Common myeloid progenitor, CD34-positive (primary cell): ENCODE data around the gene TOMM22.

Source experiments
- CTCF ChIA-PET: fragments of 350-600 bp; sonication (Branson Sonifier 250); formaldehyde crosslinking; loops from one replicate; lab custom pipeline; 2021; ENCODE audit warnings: antibody characterized with exemption; lab: Charles Lee
- POLR2A ChIA-PET: fragments of 350-600 bp; sonication (Branson Sonifier 250); formaldehyde crosslinking; loops from one replicate; lab custom pipeline; 2021; ENCODE audit warnings: antibody characterized with exemption; lab: Charles Lee
- DNase-seq, 3 donors: peaks; one replicate each; pipeline versions ENCODE4 v3.0.0 to v3.0.0-alpha.2; 2013
- H3K27ac ChIP-seq, 2 experiments: 1 replicate in 1 of 2; 2 replicates in 1 of 2; pipeline ENCODE4 v1.7.0; 2013; ENCODE audit warnings: inconsistent platforms in 2 of 2, low read length in 2 of 2, mild to moderate bottlenecking in 2 of 2, low read depth in 1 of 2, moderate library complexity in 1 of 2; ENCODE audit not compliant: severe bottlenecking in 2 of 2, insufficient read depth in 1 of 2, poor library complexity in 1 of 2
- H3K27me3 ChIP-seq, 5 experiments: replicated peaks in 2 of 5; 1 replicate in 3 of 5; 2 replicates in 2 of 5; pipeline versions ENCODE4 v1.6.1 to v1.7.0; 2013; ENCODE audit warnings: low read length in 4 of 5, mild to moderate bottlenecking in 2 of 5, moderate library complexity in 2 of 5, inconsistent platforms in 1 of 5; ENCODE audit not compliant: insufficient read depth in 5 of 5, control insufficient read depth in 4 of 5
- H3K36me3 ChIP-seq, 4 experiments: 1 replicate in 2 of 4; 2 replicates in 2 of 4; pipeline versions ENCODE4 v1.6.1 to v1.7.0; 2013; ENCODE audit warnings: low read length in 3 of 4, control low read depth in 1 of 4, mild to moderate bottlenecking in 1 of 4; ENCODE audit not compliant: control insufficient read depth in 4 of 4, insufficient read depth in 4 of 4
- H3K4me1 ChIP-seq, 4 experiments: 1 replicate in 3 of 4; 2 replicates in 1 of 4; pipeline versions ENCODE4 v1.6.1 to v1.7.1; 2013; ENCODE audit warnings: low read length in 3 of 4, mild to moderate bottlenecking in 3 of 4, control low read depth in 1 of 4, inconsistent platforms in 1 of 4, moderate library complexity in 1 of 4; ENCODE audit not compliant: control insufficient read depth in 4 of 4, insufficient read depth in 4 of 4; ENCODE audit errors: control extremely low read depth in 1 of 4
- H3K4me3 ChIP-seq, 7 experiments: 1 replicate in 4 of 7; 2 replicates in 3 of 7; pipeline versions ENCODE4 v1.5.1 to v1.7.0; 2013; ENCODE audit warnings: mild to moderate bottlenecking in 7 of 7, low read length in 6 of 7, moderate library complexity in 6 of 7, inconsistent platforms in 2 of 7, low read depth in 2 of 7, control low read depth in 1 of 7; ENCODE audit not compliant: insufficient read depth in 4 of 7, control insufficient read depth in 1 of 7; ENCODE audit errors: extremely low read depth in 1 of 7
- H3K9me3 ChIP-seq, 5 experiments: 1 replicate in 4 of 5; 2 replicates in 1 of 5; pipeline versions ENCODE4 v1.6.1 to v1.7.1; 2013; ENCODE audit warnings: low read length in 4 of 5, mild to moderate bottlenecking in 2 of 5, inconsistent platforms in 1 of 5, low read depth in 1 of 5, moderate library complexity in 1 of 5; ENCODE audit not compliant: control insufficient read depth in 4 of 5, insufficient read depth in 2 of 5; ENCODE audit errors: control extremely low read depth in 1 of 5
- WGBS: methylation state at CpG from one replicate; pipeline ENCODE4 v1.1.5; 2013; ENCODE audit not compliant: insufficient coverage; 5-methylcytosine and 5-hydroxymethylcytosine counted together

TOMM22 gene

GRCh38 chr22:38649841-38650522, 31.8 kb upstream of the TOMM22 start:
- H3K4me3 ChIP-seq = no peak overlapping the region
- POLR2A ChIA-PET = no interaction called here
- no peaks in the 10 kb centered on the region for H3K4me1 ChIP-seq
- no peak for DNase-seq
- no peaks in the 10 kb centered on the region for H3K27me3 ChIP-seq
- 94% methylated on average over 2 of the region's 5 CpGs for WGBS
- H3K9me3 ChIP-seq = no peaks in the 10 kb centered on the region
- CTCF ChIA-PET = interaction anchor here (0.7 kb wide), 2 partner anchors 16 to 78 kb away, joined by 3 read pairs; no protein-coding TSS in a partner anchor
- H3K36me3 ChIP-seq = no peaks in the 10 kb centered on the region
- H3K27ac ChIP-seq = no peak overlapping the region

GRCh38 chr22:38652859-38653258, 28.9 kb upstream of the TOMM22 start:
- ChIA-PET POLR2A (no interaction called here), CTCF (no interaction called here)
- H3K4me1 ChIP-seq = peaks cover 4 to 14% (median 14%) of the 10 kb centered on the region in 4 experiments
- H3K36me3 ChIP-seq = no peaks in the 10 kb centered on the region
- H3K4me3 ChIP-seq = no peak overlapping the region
- no peak overlapping the region for H3K27ac ChIP-seq
- H3K27me3 ChIP-seq = no peaks in the 10 kb centered on the region
- no peak for DNase-seq
- H3K9me3 ChIP-seq = no peaks in the 10 kb centered on the region

GRCh38 chr22:38653741-38654140, 28.0 kb upstream of the TOMM22 start:
- 100% methylated on average over 4 of the region's 8 CpGs for WGBS
- Histone ChIP-seq H3K4me3 (no peak overlapping the region), H3K27ac (no peak overlapping the region), H3K4me1 (peaks cover 4 to 14% (median 14%) of the 10 kb centered on the region in 4 experiments), H3K36me3 (no peaks in the 10 kb centered on the region), H3K27me3 (no peaks in the 10 kb centered on the region), H3K9me3 (no peaks in the 10 kb centered on the region)
- ChIA-PET CTCF (interaction anchor here (0.8 kb wide), 1 partner anchor 28 kb away, joined by 3 read pairs; no protein-coding TSS in a partner anchor), POLR2A (no interaction called here)
- no peak for DNase-seq

GRCh38 chr22:38655519-38656255, 26.1 kb upstream of the TOMM22 start:
- Histone ChIP-seq H3K4me1 (peaks cover 4 to 14% (median 14%) of the 10 kb centered on the region in 4 experiments), H3K4me3 (peak overlapping the region; percentile 79 to 96 (median 87)), H3K36me3 (no peaks in the 10 kb centered on the region), H3K27me3 (no peaks in the 10 kb centered on the region), H3K27ac (peak overlapping the region; percentile 99 to 100), H3K9me3 (no peaks in the 10 kb centered on the region)
- CTCF ChIA-PET = no interaction called here
- POLR2A ChIA-PET = no interaction called here
- DNase-seq = peak in 2 of 3 donors; percentile 6 to 26
- WGBS = 12% methylated on average over 15 of the region's 22 CpGs

- Histone ChIP-seq H3K27ac (peak within 1 kb of the TSS; percentile 99 to 100), H3K36me3 (peaks cover 0 to 2% (median 0%) of the 10 kb centered on the region in 4 experiments), H3K4me1 (peaks cover 4 to 14% (median 14%) of the 10 kb centered on the region in 4 experiments), H3K27me3 (no peaks in the 10 kb centered on the region), H3K9me3 (no peaks in the 10 kb centered on the region), H3K4me3 (peak within 1 kb of the TSS; percentile 79 to 96 (median 87))
- 0% methylated on average over 64 of the region's 66 CpGs for WGBS
- POLR2A ChIA-PET = no interaction called here
- DNase-seq = peak; percentile 85 to 87 (median 86)
- CTCF ChIA-PET = interaction anchor here (0.6 to 2.0 kb wide), 2 partner anchors 13 to 25 kb away, joined by 3 to 7 read pairs; partner anchors contain the start of gene TOMM22
Observed at GRCh38 chr22:38656256-38657044, 25.3 kb upstream of the TOMM22 start, which contains the start of the genes CBY1 and FAM227A. CBY1 (plus strand) TSS chr22:38656638; CDS start chr22:38668055, 11,417 bp downstream. FAM227A (minus strand) TSS chr22:38656392; CDS start chr22:38650168, 6,224 bp downstream.

- peak overlapping the region; percentile 79 to 96 (median 87) for H3K4me3 ChIP-seq
- no peaks in the 10 kb centered on the region for H3K27me3 ChIP-seq
- H3K9me3 ChIP-seq = no peaks in the 10 kb centered on the region
- H3K36me3 ChIP-seq = peaks cover 0 to 2% (median 0%) of the 10 kb centered on the region in 4 experiments
- peaks cover 4 to 14% (median 14%) of the 10 kb centered on the region in 4 experiments for H3K4me1 ChIP-seq
- peak overlapping the region; percentile 99 to 100 for H3K27ac ChIP-seq
- WGBS = 13% methylated on average over 8 of the region's 16 CpGs
- POLR2A ChIA-PET = interaction anchor here (0.6 kb wide), 1 partner anchor 8 kb away, joined by 3 read pairs; no protein-coding TSS in a partner anchor
- CTCF ChIA-PET = interaction anchor here (0.6 to 2.0 kb wide), 2 partner anchors 12 to 24 kb away, joined by 3 to 7 read pairs; partner anchors contain the start of gene TOMM22
- DNase-seq = peak; percentile 6 to 27 (median 21)
Observed at GRCh38 chr22:38657045-38657909, 24.5 kb upstream of the TOMM22 start.
